Stimulated activated CD4-positive, alpha-beta T cell treated with anti-CD3 and anti-CD28 coated beads, TNF-alpha, amount 100 ng/mL, for 1 hour (primary cell): ENCODE measurements around the gene LY6G6F.

Experiments
- DNase-seq, 3 donors: peaks; one replicate each; pipeline ENCODE4 v3.0.0-alpha.2; 2020; ENCODE audit warnings: low read depth in 3 of 3, low spot score in 1 of 3

LY6G6F gene

DNA sequence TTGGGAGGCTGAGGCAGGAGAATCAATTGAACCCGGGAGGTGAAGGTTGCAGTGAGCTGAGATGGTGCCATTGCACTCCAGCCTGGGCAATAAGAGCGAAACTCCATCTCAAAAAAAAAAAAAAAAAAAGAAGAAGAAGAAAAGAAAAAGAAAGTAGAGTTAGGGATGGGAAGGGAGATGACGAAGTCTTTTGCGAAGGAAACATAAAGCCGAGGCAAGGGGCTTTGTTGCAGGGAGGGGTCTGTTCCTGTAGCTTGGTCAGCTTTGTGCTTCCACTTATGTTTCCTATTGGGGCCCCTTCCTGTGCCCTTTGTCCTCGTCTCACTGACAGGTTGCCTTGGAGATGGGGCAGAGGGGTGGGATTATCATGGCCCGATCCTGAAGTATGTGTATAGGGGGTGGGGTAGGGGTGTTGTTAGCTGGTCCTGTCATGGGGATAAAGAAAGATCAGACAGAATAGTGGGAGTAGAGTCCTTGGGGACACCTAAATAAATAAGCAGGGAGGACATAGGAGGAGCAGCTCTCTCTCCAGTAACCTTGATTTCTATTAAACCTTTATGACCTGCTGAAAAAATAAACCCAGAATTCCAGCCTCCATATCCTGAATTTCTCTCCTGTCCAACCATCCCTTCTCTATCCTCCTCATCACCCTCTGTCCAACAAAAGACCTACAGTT is 30.8 kb downstream of the LY6G6F start:
- no peak for DNase-seq

DNA sequence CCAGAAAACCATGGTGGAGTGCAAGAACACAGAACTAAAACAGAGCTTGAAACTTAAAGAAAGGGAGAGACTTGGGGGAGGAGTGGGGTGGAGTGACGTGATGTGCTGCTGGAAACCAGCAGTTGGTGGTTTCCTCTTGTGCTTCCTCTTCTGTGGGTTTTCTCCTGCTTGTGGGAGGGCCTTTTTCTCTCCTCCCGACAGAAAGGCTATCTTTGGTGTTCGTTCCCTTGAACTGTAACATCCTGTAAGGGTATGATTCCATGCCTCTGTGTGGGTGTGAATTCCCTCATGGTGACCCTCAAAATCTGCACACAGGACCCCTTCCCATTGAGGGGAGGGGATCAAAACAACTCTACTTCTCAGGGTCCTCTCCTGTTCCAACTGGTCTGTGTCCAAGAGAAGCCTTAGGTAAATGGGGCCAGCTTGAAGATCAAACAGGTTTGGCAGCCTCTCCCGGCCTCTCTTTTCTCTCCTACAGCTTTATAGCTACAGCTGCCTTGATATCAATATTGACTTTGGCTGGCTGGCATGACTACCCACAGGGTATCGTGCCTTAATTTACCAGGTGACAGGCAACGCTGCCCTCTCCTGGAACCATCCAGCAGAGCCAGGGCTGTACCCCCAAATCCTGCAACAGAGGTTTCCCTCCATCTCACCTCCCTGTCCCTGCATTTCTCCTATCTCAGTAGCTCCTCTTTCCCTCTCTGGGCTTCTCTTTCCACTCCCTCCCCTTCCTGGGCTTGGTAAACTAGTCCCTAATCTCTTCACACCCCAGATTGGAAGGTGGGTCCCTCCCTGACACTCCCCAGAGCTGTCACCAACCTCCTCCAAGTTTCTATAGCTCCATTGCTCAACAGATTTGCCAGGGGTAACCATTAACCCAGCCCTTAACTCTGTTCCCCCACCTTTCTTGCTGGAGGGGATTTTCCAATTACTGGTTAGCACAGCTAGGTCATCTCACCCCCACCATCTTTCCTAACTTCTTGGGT is 31.6 kb downstream of the LY6G6F start:
- peak in 1 of 3 donors; percentile 29 for DNase-seq

DNA sequence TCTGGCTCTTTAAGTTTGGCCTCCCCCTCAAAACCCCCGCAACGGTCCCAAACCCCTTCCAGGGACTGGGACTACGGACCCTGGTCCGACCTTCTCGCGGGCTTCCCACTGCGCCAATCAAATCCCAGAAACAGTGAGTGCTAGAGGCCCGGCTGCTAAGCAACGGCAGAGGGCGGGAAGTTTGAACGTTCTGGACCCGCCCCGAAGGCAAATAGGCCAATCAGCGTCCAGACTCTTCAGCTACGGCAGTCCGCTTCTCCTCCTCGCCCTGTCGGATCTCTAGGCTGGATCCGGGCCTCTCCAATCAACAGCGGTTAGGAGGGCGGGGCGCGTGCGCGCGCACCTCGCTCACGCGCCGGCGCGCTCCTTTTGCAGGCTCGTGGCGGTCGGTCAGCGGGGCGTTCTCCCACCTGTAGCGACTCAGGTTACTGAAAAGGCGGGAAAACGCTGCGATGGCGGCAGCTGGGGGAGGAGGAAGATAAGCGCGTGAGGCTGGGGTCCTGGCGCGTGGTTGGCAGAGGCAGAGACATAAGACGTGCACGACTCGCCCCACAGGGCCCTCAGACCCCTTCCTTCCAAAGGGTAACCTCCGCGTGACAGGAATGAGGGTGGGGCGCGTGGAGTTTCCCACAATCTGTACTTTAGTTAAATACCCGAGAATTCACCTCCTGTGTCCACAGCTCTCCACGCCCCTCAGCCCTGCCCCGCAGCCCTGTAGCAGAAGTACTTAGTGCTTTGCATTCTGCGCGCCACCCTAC is 33.2 kb downstream of the LY6G6F start, which contains the start of gene MSH5:
Gene MSH5 (plus strand): TSS at position 367 of the 758 bp plus-strand sequence. CDS start 462 bp downstream, outside the sequence.
- DNase-seq: peak; percentile 83 to 89 (median 87)

- no peak for DNase-seq
These were observed 33.9 kb downstream of the LY6G6F start for GRCh38 chr6:31740397-31741223.

DNA sequence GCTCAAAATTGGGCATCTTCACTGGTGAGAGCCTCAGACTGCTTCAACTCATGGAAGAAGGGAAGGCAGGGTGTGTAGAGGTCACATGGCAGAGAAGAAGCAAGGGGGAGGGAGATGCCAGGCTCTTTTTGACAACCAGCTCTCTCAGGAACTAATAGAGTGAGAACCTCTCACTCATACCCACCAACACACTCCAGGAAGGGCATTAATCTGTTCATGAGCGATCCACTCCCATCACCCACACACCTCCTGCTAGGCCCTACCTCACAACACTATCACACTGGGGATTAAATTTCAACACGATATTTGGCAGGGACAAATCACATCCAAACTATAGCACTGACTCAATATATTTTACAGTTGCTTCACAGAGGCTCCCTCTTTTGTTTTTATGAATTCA is 35.1 kb downstream of the LY6G6F start:
- DNase-seq: no peak

- DNase-seq: no peak
These were observed 36.2 kb downstream of the LY6G6F start for GRCh38 chr6:31742894-31743293.

DNA sequence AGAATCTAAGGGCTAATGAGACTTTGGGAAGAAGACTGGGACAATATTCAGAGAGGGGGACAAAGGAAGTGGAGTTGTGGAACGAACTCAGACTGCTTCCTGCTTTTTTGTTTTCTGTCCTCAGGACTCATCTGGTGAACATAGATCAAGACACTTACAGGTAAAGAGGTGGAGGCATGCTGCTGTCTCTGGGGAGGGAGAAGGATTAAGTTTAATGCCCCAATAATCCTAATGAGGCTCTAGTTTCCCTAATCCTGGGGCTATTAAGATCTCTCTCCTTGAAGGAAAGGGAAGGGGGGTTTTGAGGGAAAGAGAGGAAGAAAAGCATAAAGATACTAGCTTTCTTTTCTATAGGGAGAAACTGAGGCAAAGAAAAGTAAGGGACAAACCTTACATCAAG is 37.8 kb downstream of the LY6G6F start:
- no peak for DNase-seq

- DNase-seq: no peak
These were observed 42.8 kb downstream of the LY6G6F start for GRCh38 chr6:31749301-31750036.

GRCh38 chr6:31750411-31751022 is 43.9 kb downstream of the LY6G6F start:
- DNase-seq: no peak

DNA sequence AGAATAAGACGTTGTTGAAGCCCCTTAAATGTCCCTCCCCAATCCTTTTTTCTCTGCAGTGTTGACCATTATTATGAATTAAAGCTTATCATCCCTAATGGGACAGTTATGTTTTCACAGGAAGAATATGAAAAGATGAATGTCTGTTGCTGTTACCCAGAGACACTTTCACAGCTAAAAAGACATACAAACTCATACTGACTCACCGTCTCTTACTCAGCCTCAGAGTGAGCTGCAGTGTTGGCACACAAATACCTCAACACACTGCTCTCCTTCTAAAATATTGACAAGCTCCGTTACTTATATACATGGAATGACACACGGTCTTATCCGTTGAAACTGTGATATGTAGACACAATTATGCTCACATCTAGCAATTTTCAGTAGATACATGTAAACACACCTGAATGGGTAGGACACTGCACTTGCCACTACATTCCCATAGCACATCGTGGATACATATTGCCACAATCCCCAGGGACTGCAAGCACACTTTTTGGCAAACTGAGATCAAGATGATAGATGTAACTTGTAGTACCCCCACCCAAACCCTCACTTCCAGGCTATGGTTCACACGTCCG is 46.2 kb downstream of the LY6G6F start:
- no peak for DNase-seq

- DNase-seq: no peak
These were observed 51.6 kb downstream of the LY6G6F start for GRCh38 chr6:31758281-31758680.
